Transverse colon (tissue), 4 donors: ENCODE data around the gene GEMIN5. TPM values are rescaled to one million over a fixed set of nuclear protein-coding genes. Genes with fewer than 3 reads are reported as not detected.
"Not testable (repeated sequence)": the region's sequence is repeated elsewhere in the genome, so short reads cannot be mapped to it uniquely, and the experiment has no call there.

Experiments
- DNase-seq: peaks from one replicate; pipeline ENCODE4 v3.0.0-alpha.2; 2019
- H3K27ac ChIP-seq, 4 donors: fragments of 200-600 bp; sonication (generic); 2 replicates each; pipeline ENCODE4 v1.5.1; 2016 to 2018; ENCODE audit warnings: inconsistent platforms in 4 of 4
- H3K27me3 ChIP-seq: fragments of 200-600 bp; sonication (generic); 2 replicates; pipeline ENCODE4 v1.5.1; 2017; ENCODE audit warnings: inconsistent platforms
- H3K36me3 ChIP-seq, 4 donors: fragments of 200-600 bp; sonication (generic); 2 replicates each; pipeline ENCODE4 v1.5.1; 2017 to 2019; ENCODE audit warnings: inconsistent platforms in 4 of 4
- H3K4me1 ChIP-seq, 4 donors: fragments of 200-600 bp; sonication (generic); 2 replicates each; pipeline ENCODE4 v1.5.1; 2017 to 2020; ENCODE audit warnings: inconsistent platforms in 4 of 4
- H3K4me3 ChIP-seq, 4 donors: fragments of 200-600 bp; sonication (generic); 1 replicate in 1 of 4; 2 replicates in 3 of 4; pipeline versions ENCODE4 v1.5.1 to v1.6.1; 2017 to 2019; ENCODE audit warnings: inconsistent platforms in 4 of 4
- H3K9me3 ChIP-seq, 2 donors: fragments of 200-600 bp; sonication (generic); 2 replicates each; pipeline ENCODE4 v1.5.1; 2017 to 2019; ENCODE audit warnings: inconsistent platforms in 2 of 2
- EP300 ChIP-seq: sonication (generic); formaldehyde crosslinking; IDR thresholded peaks from one replicate; pipeline ENCODE4 v1.6.1; 2017; ENCODE audit warnings: antibody characterized with exemption, low read depth
- POLR2A ChIP-seq: fragments of 450-650 bp; IDR thresholded peaks from one replicate; pipeline ENCODE4 v1.6.1; 2016; ENCODE audit warnings: antibody characterized with exemption, mild to moderate bottlenecking, moderate library complexity
- POLR2AphosphoS5 ChIP-seq, 3 donors: sonication (generic); formaldehyde crosslinking; IDR thresholded peaks; one replicate each; pipeline ENCODE4 v1.6.1; 2016; ENCODE audit warnings: antibody characterized with exemption in 3 of 3
- WGBS, 2 donors: methylation state at CpG; one replicate each; pipeline ENCODE4 v1.1.5; 2018; ENCODE audit warnings: low coverage in 1 of 2; 5-methylcytosine and 5-hydroxymethylcytosine counted together
- in situ Hi-C, 4 donors: fragments of 200-750 bp; cut with MboI; loops; one replicate each; pipeline versions ENCODE4 v1.15.0 to v1.15.1; 2017; ENCODE audit warnings: low sequenced_read_pairs in 3 of 4, low pct_ligation_motif_present in 1 of 4, low pct_unique_long_range_greater_than_20kb in 1 of 4
- intact Hi-C: fragments of 100-400 bp; cut with DNase I; formaldehyde crosslinking; loops from one replicate; pipeline ENCODE4 v1.15.1; 2023; ENCODE audit warnings: low total_unique reads
- total RNA-seq, 4 donors: library from RNA; depleted of rRNA; stranded (reverse); fragments of >200 nt; gene quantifications; one replicate each; pipeline ENCODE4 v1.1.0, GENCODE V29; 2016
- TF ChIP-seq, protein P1 (sequence below), 5 experiments: fragments of 200-600 bp in 3 of 5; fragments of 450-650 bp in 2 of 5; sonication (generic) in 3 of 5; IDR thresholded peaks; 1 replicate in 2 of 5; 2 replicates in 3 of 5; pipeline ENCODE4 v1.5.1; 2016 to 2017; ENCODE audit warnings: antibody characterized with exemption in 5 of 5, inconsistent platforms in 3 of 5, mild to moderate bottlenecking in 2 of 5, moderate library complexity in 1 of 5

Gene GEMIN5
- total RNA-seq: 10 to 100 TPM in 1 of 4 donors, 1 to 10 TPM in 3; 3.4 to 39.4 (median 7.3) TPM

- Histone ChIP-seq H3K4me1 (peaks cover 6 to 37% (median 28%) of the 10 kb centered on the region in 4 donors), H3K27me3 (no peaks in the 10 kb centered on the region), H3K9me3 (no peaks in the 10 kb centered on the region), H3K4me3 (peak within 1 kb of the TSS; percentile 71 to 85 (median 73)), H3K27ac (peak within 1 kb of the TSS; percentile 65 to 86 (median 80)), H3K36me3 (peaks cover 0 to 8% (median 0%) of the 10 kb centered on the region in 4 donors)
- DNase-seq: peak; percentile 90
- TF ChIP-seq POLR2AphosphoS5 (IDR thresholded peaks at IDR 0.05) (peak; percentile 70 to 77 (median 71)), POLR2A (peak; percentile 42), EP300 (no peak)
- TF ChIP-seq, protein P1, sequence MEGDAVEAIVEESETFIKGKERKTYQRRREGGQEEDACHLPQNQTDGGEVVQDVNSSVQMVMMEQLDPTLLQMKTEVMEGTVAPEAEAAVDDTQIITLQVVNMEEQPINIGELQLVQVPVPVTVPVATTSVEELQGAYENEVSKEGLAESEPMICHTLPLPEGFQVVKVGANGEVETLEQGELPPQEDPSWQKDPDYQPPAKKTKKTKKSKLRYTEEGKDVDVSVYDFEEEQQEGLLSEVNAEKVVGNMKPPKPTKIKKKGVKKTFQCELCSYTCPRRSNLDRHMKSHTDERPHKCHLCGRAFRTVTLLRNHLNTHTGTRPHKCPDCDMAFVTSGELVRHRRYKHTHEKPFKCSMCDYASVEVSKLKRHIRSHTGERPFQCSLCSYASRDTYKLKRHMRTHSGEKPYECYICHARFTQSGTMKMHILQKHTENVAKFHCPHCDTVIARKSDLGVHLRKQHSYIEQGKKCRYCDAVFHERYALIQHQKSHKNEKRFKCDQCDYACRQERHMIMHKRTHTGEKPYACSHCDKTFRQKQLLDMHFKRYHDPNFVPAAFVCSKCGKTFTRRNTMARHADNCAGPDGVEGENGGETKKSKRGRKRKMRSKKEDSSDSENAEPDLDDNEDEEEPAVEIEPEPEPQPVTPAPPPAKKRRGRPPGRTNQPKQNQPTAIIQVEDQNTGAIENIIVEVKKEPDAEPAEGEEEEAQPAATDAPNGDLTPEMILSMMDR (IDR thresholded peaks at IDR 0.05): no peak
- intact Hi-C loops: no loop called here
- WGBS, 2 donors: 0 to 1% methylated on average over 3 to 42 of the region's 61 CpGs
- in situ Hi-C loops: no loop called here
These were observed at the start of gene GEMIN5 for GRCh38 chr5:154937718-154938466. Gene GEMIN5, minus strand, starts transcription at chr5:154938211. Its CDS starts 78 bp downstream, at chr5:154938133.

GRCh38 chr5:154986151-154986550 lies 48.1 kb upstream of the GEMIN5 start:
- in situ Hi-C loops (no loop called here), intact Hi-C loops (no loop called here)
- WGBS, 2 donors: 53 to 66% methylated on average over 3 to 4 of the region's 4 CpGs
- Histone ChIP-seq H3K27ac (no peak overlapping the region), H3K9me3 (no peaks in the 10 kb centered on the region), H3K36me3 (no peaks in the 10 kb centered on the region), H3K27me3 (no peaks in the 10 kb centered on the region), H3K4me1 (no peaks in the 10 kb centered on the region), H3K4me3 (no peak overlapping the region)
- TF ChIP-seq POLR2A: no peak
- no peak for TF ChIP-seq EP300
- TF ChIP-seq POLR2AphosphoS5 (IDR thresholded peaks at IDR 0.05): no peak
- TF ChIP-seq, protein P1 (IDR thresholded peaks at IDR 0.05): no peak
- no peak for DNase-seq

GRCh38 chr5:154984946-154985516 lies 47.0 kb upstream of the GEMIN5 start:
- intact Hi-C loops: no loop called here
- DNase-seq: no peak
- Histone ChIP-seq H3K4me1 (no peaks in the 10 kb centered on the region), H3K36me3 (no peaks in the 10 kb centered on the region), H3K27me3 (no peaks in the 10 kb centered on the region), H3K27ac (no peak overlapping the region), H3K4me3 (no peak overlapping the region), H3K9me3 (no peaks in the 10 kb centered on the region)
- WGBS, 2 donors: 57 to 64% methylated on average over 8 of the region's 8 CpGs
- TF ChIP-seq, protein P1 (IDR thresholded peaks at IDR 0.05): no peak
- TF ChIP-seq POLR2AphosphoS5 (IDR thresholded peaks at IDR 0.05) (no peak), EP300 (no peak), POLR2A (no peak)
- in situ Hi-C loops: no loop called here

GRCh38 chr5:154978294-154978693 lies 40.3 kb upstream of the GEMIN5 start:
- H3K27ac ChIP-seq, H3K9me3 ChIP-seq, in situ Hi-C loops, H3K27me3 ChIP-seq, intact Hi-C loops, H3K4me3 ChIP-seq, H3K36me3 ChIP-seq, H3K4me1 ChIP-seq, DNase-seq: not testable (repeated sequence)
- WGBS, 2 donors: 84 to 93% methylated on average over 2 of the region's 2 CpGs
